ENCODE results near the gene CCT7. TPM values are rescaled to one million over a fixed set of nuclear protein-coding genes. Genes with fewer than 3 reads are reported as not detected.

The CCT7 gene
- total RNA-seq, 1 experiment from 2014 or later = 538 TPM

GRCh38 chr2:73300926-73301325 lies 66.8 kb downstream of the CCT7 start:
- Histone ChIP-seq H2AFZ (ENCODE audit: low read length) (no peak overlapping the region), H3K9ac (ENCODE audit: low read length) (no peak overlapping the region), H3K27me3 (ENCODE audit: low read length) (peaks cover 87% of the 10 kb centered on the region), H4K20me1 (ENCODE audit: low read length) (no peaks in the 10 kb centered on the region), H3K79me2 (ENCODE audit: low read length) (no peaks in the 10 kb centered on the region), H3K9me2 (replicated peaks; ENCODE audit: low read length) (no peaks in the 10 kb centered on the region), H3K4me1 (ENCODE audit: insufficient read depth, low read length) (no peaks in the 10 kb centered on the region), H3F3A (ENCODE audit: low read length, unreplicated experiment) (no peaks in the 10 kb centered on the region), H3K4me3 (ENCODE audit: low read length) (no peak overlapping the region), H3K9me3 (ENCODE audit: low read length) (no peaks in the 10 kb centered on the region), H3K27ac (ENCODE audit: low read length) (no peak overlapping the region), H3K36me3 (ENCODE audit: low read depth, low read length) (no peaks in the 10 kb centered on the region), H3K4me2 (ENCODE audit: low read length) (no peak overlapping the region)
- no peak for TF ChIP-seq EZH2 (IDR thresholded peaks at IDR 0.05; ENCODE audit: low read length, unreplicated experiment)
- TF ChIP-seq EZH2phosphoT487 (IDR thresholded peaks at IDR 0.05; ENCODE audit: borderline replicate concordance, low read length) = no peak
- no peak for TF ChIP-seq CTCF (conservative IDR thresholded peaks at IDR 0.05; ENCODE audit: low read depth, low read length)
- CTCF ChIA-PET = no interaction called here
- POLR2A ChIA-PET (ENCODE audit: unreplicated experiment) = interaction anchor here (0.5 kb wide), 1 partner anchor 84 kb away, joined by 6 read pairs; the partner anchor contains the start of gene ALMS1
- no TSS peak for BruUV-seq (replicated peaks)
- DNase-seq (no peak), ATAC-seq (no peak)
- intact Hi-C loops (cut with micrococcal nuclease) = no loop called here

GRCh38 chr2:73301636-73302035 lies 67.5 kb downstream of the CCT7 start:
- DNase-seq (no peak), ATAC-seq (no peak)
- no TSS peak for BruUV-seq (replicated peaks)
- Histone ChIP-seq H3K9me2 (replicated peaks; ENCODE audit: low read length) (no peaks in the 10 kb centered on the region), H3K4me2 (ENCODE audit: low read length) (no peak overlapping the region), H3K27ac (ENCODE audit: low read length) (no peak overlapping the region), H3K79me2 (ENCODE audit: low read length) (no peaks in the 10 kb centered on the region), H3K36me3 (ENCODE audit: low read depth, low read length) (no peaks in the 10 kb centered on the region), H4K20me1 (ENCODE audit: low read length) (no peaks in the 10 kb centered on the region), H3K27me3 (ENCODE audit: low read length) (peaks cover 85% of the 10 kb centered on the region), H3K4me1 (ENCODE audit: insufficient read depth, low read length) (no peaks in the 10 kb centered on the region), H3K9ac (ENCODE audit: low read length) (no peak overlapping the region), H2AFZ (ENCODE audit: low read length) (no peak overlapping the region), H3K4me3 (ENCODE audit: low read length) (no peak overlapping the region), H3K9me3 (ENCODE audit: low read length) (no peaks in the 10 kb centered on the region), H3F3A (ENCODE audit: low read length, unreplicated experiment) (no peaks in the 10 kb centered on the region)
- TF ChIP-seq EZH2phosphoT487 (IDR thresholded peaks at IDR 0.05; ENCODE audit: borderline replicate concordance, low read length) = no peak
- TF ChIP-seq CTCF (conservative IDR thresholded peaks at IDR 0.05; ENCODE audit: low read depth, low read length) = no peak
- no peak for TF ChIP-seq EZH2 (IDR thresholded peaks at IDR 0.05; ENCODE audit: low read length, unreplicated experiment)
- intact Hi-C loops (cut with micrococcal nuclease) = no loop called here
- ChIA-PET POLR2A (ENCODE audit: unreplicated experiment) (no interaction called here), CTCF (no interaction called here)

Other genes starting within 250 kb of the CCT7 start
- 22.0 and 30.7 TPM in 2 replicates for gene SFXN5, start 162.6 kb upstream of the CCT7 start, total RNA-seq (2014; rRNA removed)
- 26.6 and 36.9 TPM in 2 replicates for gene RAB11FIP5, start 121.4 kb upstream of the CCT7 start, total RNA-seq (2014; rRNA removed)
- gene NOTO, start 31.7 kb upstream of the CCT7 start, total RNA-seq (2014; rRNA removed) = 0.07 TPM in 1 of 2 replicates, not detected in the other
- gene SMYD5, start 20.1 kb upstream of the CCT7 start, total RNA-seq (2014; rRNA removed) = 47.1 and 49.4 TPM in 2 replicates
- gene PRADC1, start 1.1 kb upstream of the CCT7 start, total RNA-seq (2014; rRNA removed) = 62.5 and 65.7 TPM in 2 replicates
- gene FBXO41, start 50.2 kb downstream of the CCT7 start, total RNA-seq (2014; rRNA removed) = 4.2 and 7.7 TPM in 2 replicates
- gene EGR4, start 59.2 kb downstream of the CCT7 start, total RNA-seq (2014; rRNA removed) = not detected in 2 replicates
- 27.6 and 32.6 TPM in 2 replicates for gene ALMS1, start 151.5 kb downstream of the CCT7 start, total RNA-seq (2014; rRNA removed)

Data from PC-3 (cell line).